ENCODE results near the gene LONP1. TPM values are rescaled to one million over a fixed set of nuclear protein-coding genes. Genes with fewer than 3 reads are reported as not detected.
"Not testable (repeated sequence)": the region's sequence is repeated elsewhere in the genome, so short reads cannot be mapped to it uniquely, and the experiment has no call there.

The LONP1 gene
- total RNA-seq, 2 experiments from 2014 or later, result 134 to 141 TPM

- ATAC-seq, result no peak
- DNase-seq, result no peak
- Mint-ChIP-seq H3K27me3 (no peaks in the 10 kb centered on the region), H3K27ac (no peak overlapping the region), H3K4me3 (no peak overlapping the region), H3K9me3 (ENCODE audit: low read depth) (no peaks in the 10 kb centered on the region), H3K4me1 (no peaks in the 10 kb centered on the region), H3K36me3 (peaks cover 38% of the 10 kb centered on the region)
- CTCF ChIA-PET, result interaction anchor here (1.2 kb wide), 2 partner anchors 12 to 16 kb away, joined by 4 to 5 read pairs; no protein-coding TSS in a partner anchor
Observed at GRCh38 chr19:5705552-5705951, 14.4 kb downstream of the LONP1 start.

DNA sequence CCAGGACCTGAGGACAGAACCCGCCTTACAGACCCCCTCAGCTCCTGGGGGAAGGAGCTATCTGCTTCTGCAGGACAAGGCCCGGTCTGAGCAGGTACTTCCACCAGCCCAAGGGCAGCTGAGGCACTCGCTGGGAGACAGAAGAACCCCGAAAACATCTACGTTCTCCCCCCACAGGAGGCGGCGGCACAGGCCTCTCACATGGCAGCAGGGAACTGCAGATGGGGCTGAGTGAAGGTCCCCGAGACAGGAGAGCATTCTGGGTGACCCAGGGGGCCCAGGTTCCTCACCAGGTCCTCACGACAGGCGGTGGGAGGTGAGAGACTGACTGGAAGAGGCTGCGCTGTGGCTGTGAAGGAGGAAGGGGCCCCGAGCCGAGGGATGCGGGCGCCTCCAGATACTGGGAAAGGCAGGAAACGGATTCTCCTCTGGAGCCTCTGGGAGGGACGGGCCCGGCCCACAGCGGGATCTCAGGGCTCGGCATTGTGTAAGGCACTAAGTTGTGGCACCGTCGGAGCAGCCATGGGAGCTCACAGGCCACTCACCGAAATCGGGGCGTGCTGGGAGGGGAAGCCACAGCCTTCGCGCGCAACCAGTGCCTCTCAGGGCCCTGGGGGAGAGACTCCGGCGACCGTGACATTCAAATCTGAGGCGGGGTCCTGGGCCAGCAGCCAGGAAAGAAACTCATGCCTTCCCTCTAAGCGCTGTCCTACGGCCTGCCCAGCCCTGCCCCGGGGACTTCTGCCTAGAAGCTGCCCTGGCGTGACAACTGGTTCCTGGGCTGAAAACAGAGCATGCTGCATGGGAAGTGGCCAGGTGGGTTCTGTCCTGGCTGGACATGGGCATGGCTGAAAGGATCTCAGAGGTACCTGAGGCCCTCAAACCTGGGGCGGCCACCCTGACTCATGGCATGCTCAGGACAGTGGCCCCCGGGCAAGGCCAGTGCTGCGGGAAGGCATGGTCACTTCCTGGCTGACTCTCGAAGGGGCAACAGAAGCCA lies 15.8 kb downstream of the LONP1 start:
- H3K4me1 Mint-ChIP-seq, result no peaks in the 10 kb centered on the region
- H3K9me3 Mint-ChIP-seq (ENCODE audit: low read depth), result no peaks in the 10 kb centered on the region
- H3K4me3 Mint-ChIP-seq, result no peak overlapping the region
- no peaks in the 10 kb centered on the region for H3K27me3 Mint-ChIP-seq
- H3K27ac Mint-ChIP-seq, result no peak overlapping the region
- CTCF ChIA-PET, result no interaction called here
- peaks cover 39% of the 10 kb centered on the region for H3K36me3 Mint-ChIP-seq
- ATAC-seq (no peak), DNase-seq (no peak)

DNA sequence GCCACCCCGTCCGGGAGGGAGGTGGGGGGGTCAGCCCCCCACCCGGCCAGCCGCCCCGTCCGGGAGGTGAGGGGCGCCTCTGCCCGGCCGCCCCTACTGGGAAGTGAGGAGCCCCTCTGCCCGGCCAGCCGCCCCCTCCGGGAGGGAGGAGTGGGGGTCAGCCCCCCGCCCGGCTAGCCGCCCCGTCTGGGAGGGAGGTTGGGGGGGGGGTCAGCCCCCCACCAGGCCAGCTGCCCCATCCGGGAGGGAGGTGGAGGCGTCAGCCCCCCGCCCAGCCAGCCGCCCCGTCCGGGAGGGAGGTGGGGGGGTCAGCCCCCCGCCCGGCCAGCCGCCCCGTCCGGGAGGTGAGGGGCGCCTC lies 17.9 kb downstream of the LONP1 start:
- ATAC-seq; H3K27me3 Mint-ChIP-seq; H3K4me1 Mint-ChIP-seq; H3K9me3 Mint-ChIP-seq (ENCODE audit: low read depth); H3K4me3 Mint-ChIP-seq; DNase-seq; H3K27ac Mint-ChIP-seq; CTCF ChIA-PET: not testable (repeated sequence)
- peaks cover 39% of the 10 kb centered on the region for H3K36me3 Mint-ChIP-seq

DNA sequence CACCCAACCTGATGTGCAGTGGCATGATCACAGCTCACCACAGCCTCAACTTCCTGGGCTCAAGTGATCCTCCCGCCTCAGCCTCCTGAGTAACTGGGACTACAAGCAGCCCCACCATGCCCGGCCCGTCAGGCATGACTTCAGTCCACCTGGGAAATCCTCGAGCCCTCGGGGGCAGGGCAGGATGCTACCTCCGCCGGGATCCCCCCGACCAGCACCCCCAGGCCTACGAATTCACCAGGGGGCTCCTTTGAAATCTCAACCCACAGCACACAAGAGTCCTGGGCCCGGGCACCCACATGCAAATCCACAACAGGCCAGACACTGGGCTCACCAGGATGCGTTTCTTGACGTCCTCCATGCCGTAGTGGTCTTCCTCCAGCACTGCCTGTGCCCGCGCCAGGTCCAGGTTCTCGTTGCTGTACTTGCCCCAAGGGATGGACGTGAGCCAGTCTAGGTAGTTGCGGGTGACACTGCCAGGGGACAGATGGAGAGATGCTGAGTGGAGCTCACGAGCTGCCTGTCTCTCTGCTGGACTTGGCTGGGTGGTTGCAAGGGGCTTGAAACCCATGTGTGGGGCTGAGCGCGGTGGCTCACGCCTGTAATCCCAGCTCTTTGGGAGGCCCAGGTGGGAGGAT lies 19.4 kb downstream of the LONP1 start:
- ATAC-seq (no peak), DNase-seq (no peak)
- CTCF ChIA-PET, result interaction anchor here (3.2 kb wide), 1 partner anchor 11 kb away, joined by 16 read pairs; the partner anchor contains the start of gene RPL36
- Mint-ChIP-seq H3K27ac (no peak overlapping the region), H3K4me1 (no peaks in the 10 kb centered on the region), H3K9me3 (ENCODE audit: low read depth) (no peaks in the 10 kb centered on the region), H3K27me3 (no peaks in the 10 kb centered on the region), H3K36me3 (peaks cover 36% of the 10 kb centered on the region), H3K4me3 (no peak overlapping the region)

GRCh38 chr19:5698635-5699422 lies 21.1 kb downstream of the LONP1 start:
- DNase-seq (no peak), ATAC-seq (no peak)
- peaks cover 39% of the 10 kb centered on the region for H3K36me3 Mint-ChIP-seq
- no peak overlapping the region for H3K27ac Mint-ChIP-seq
- H3K4me3 Mint-ChIP-seq, result no peak overlapping the region
- no peaks in the 10 kb centered on the region for H3K27me3 Mint-ChIP-seq
- H3K9me3 Mint-ChIP-seq (ENCODE audit: low read depth), result no peaks in the 10 kb centered on the region
- H3K4me1 Mint-ChIP-seq, result peaks cover 8% of the 10 kb centered on the region
- CTCF ChIA-PET, result interaction anchor here (3.2 kb wide), 1 partner anchor 9 kb away, joined by 16 read pairs; the partner anchor contains the start of gene RPL36

- Mint-ChIP-seq H3K36me3 (peaks cover 36% of the 10 kb centered on the region), H3K4me3 (no peak overlapping the region), H3K9me3 (ENCODE audit: low read depth) (no peaks in the 10 kb centered on the region), H3K4me1 (peaks cover 11% of the 10 kb centered on the region), H3K27ac (no peak overlapping the region), H3K27me3 (no peaks in the 10 kb centered on the region)
- ATAC-seq (no peak), DNase-seq (no peak)
- CTCF ChIA-PET, result interaction anchor here (3.2 kb wide), 1 partner anchor 8 kb away, joined by 16 read pairs; the partner anchor contains the start of gene RPL36
Observed at GRCh38 chr19:5697890-5698634, 21.9 kb downstream of the LONP1 start.

GRCh38 chr19:5697022-5697889 lies 22.7 kb downstream of the LONP1 start:
- Mint-ChIP-seq H3K9me3 (ENCODE audit: low read depth) (no peaks in the 10 kb centered on the region), H3K27me3 (no peaks in the 10 kb centered on the region), H3K4me1 (peaks cover 16% of the 10 kb centered on the region), H3K27ac (no peak overlapping the region), H3K36me3 (peaks cover 40% of the 10 kb centered on the region), H3K4me3 (no peak overlapping the region)
- CTCF ChIA-PET, result no interaction called here
- DNase-seq (no peak), ATAC-seq (no peak)

DNA sequence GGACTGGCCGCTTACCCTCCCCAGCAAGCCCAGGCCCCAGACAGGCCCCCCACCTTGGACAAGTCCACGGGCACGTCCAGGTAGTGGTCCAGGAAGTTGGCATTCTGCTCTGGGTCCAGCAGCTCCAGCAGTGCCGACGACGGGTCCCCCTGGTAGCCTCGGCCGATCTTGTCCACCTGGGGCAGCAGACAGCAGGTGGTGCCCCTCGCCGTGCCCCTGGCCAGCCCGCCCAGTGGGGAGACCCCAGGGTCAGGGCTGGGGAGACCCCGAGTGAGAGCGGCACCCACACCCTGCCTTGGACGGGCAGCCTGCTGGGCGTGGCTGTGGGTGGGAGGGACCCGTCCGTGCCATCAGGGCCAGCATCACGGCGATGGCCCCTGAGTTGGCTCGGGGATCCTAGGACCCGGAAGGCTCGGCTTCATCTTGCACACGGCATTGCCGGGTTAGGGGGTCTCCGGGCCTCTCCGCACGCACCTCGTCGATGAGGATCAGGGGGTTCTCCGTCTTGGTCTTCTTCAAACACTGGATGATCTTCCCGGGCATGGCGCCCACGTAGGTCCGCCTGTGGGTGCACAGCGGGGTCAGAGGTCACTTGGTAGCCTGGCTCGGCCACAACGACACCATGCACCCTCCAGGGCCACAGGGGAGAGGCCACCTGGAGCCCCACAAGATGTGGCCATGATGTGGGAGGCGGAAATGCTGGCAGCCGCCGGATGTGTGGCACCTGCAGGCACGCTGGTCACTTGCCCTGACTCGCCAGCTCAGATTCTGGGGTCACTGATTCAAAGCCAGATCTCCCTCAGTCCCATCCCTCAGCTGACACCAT lies 23.5 kb downstream of the LONP1 start:
- H3K36me3 Mint-ChIP-seq, result peaks cover 43% of the 10 kb centered on the region

DNA sequence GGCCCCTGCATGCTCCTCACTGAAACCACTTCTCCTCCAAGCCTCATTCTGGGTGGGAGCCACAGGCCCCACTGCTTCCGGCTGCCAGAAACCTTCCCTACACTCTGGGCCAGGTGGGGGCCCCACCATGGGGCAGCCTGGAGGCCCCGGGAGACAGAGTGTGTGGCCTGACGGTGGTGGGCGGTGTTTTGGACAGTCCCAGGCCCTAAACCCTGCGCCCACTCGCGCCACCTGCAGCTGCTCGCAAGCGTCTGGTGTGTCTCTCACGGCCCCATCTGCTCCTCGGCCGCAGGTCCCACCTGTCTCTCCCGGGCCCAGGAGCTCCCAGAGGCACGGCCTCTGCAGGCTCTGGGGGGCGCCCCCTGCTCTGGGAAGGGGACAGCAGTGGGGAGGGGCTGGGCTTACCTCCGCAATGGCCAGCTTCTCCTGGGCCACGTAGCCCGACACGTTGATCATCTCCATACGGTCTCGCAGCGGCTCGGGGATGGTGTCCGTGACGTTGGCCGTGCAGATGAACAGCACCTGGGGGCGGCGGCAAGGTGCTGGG lies 24.2 kb downstream of the LONP1 start:
- no peak for ATAC-seq
- CTCF ChIA-PET, result no interaction called here
- no peak for DNase-seq
- Mint-ChIP-seq H3K4me3 (no peak overlapping the region), H3K4me1 (peaks cover 23% of the 10 kb centered on the region), H3K27me3 (no peaks in the 10 kb centered on the region), H3K27ac (no peak overlapping the region), H3K9me3 (ENCODE audit: low read depth) (no peaks in the 10 kb centered on the region), H3K36me3 (peaks cover 45% of the 10 kb centered on the region)

More for the DNA sequence above, 23.5 kb downstream of the LONP1 start:
- CTCF ChIA-PET, result no interaction called here
- DNase-seq, result no peak
- Mint-ChIP-seq H3K4me1 (peaks cover 21% of the 10 kb centered on the region), H3K9me3 (ENCODE audit: low read depth) (no peaks in the 10 kb centered on the region), H3K4me3 (no peak overlapping the region), H3K27me3 (no peaks in the 10 kb centered on the region), H3K27ac (no peak overlapping the region)
- no peak for ATAC-seq

DNA sequence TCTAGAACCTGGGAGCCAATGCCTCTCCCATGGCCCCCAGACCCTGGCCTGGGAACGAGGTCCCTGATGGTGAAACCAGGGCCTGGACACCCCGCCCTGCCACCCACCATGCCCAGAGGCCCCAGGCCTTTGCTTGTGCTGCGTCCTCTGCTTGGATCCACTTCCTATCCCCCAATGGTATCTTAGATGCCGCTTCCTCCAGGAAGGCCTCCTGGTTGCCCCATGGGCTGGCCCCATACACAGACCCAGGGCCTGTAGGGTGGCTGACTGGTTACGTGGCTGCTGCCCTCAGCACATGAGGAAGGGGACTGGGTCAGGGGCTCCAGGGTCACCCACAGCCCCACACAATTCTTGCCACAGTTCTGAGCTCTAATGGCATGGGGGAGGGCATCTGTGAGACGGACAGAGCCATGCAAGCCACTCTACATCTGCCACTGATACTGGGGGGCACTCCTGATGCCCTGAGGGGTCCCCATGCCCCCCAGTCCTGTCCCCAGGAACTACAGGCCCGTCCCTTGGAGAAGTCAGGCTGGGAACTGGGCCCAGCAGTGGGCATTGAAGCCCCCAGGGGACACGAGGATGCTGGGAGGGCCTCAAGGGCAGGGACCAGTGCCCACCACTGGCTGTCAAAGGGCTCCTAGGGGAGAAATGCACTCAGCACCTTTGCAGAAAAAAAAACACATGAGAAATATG lies 24.8 kb downstream of the LONP1 start:
- CTCF ChIA-PET, result no interaction called here
- no peak overlapping the region for H3K4me3 Mint-ChIP-seq
- peaks cover 45% of the 10 kb centered on the region for H3K36me3 Mint-ChIP-seq
- H3K27me3 Mint-ChIP-seq, result no peaks in the 10 kb centered on the region
- DNase-seq (no peak), ATAC-seq (no peak)
- H3K27ac Mint-ChIP-seq, result no peak overlapping the region
- no peaks in the 10 kb centered on the region for H3K9me3 Mint-ChIP-seq (ENCODE audit: low read depth)
- H3K4me1 Mint-ChIP-seq, result peaks cover 23% of the 10 kb centered on the region

Measured in activated CD8-positive, alpha-beta memory T cell treated with anti-CD3 and anti-CD28 coated beads, Interleukin-2, amount 10 ng/mL, durations not matched to agents 7 days and 5 days (primary cell).